ENCODE measurements around the gene FGFR1OP2.

- TF ChIP-seq CTCF (IDR thresholded peaks at IDR 0.05), result no peak
- no peak for TF ChIP-seq POLR2A (IDR thresholded peaks at IDR 0.05)
These were observed 16.4 kb upstream of the FGFR1OP2 start for GRCh38 chr12:26921886-26922285.
